ENCODE data around the gene ARNT2. TPM values are rescaled to one million over a fixed set of nuclear protein-coding genes. Genes with fewer than 3 reads are reported as not detected.

ARNT2 gene
- total RNA-seq, 1 experiment from 2014 or later, result 16.8 TPM

GRCh38 chr15:80415358-80415670, 11.1 kb downstream of the ARNT2 start:
- no peak overlapping the region for H3K4me3 ChIP-seq (ENCODE audit: low read depth in 2 of 2, low read length in 2 of 2)
- CTCF ChIA-PET, result no interaction called here
- H3K36me3 ChIP-seq (ENCODE audit: control insufficient read depth, insufficient read depth, low read length), result no peaks in the 10 kb centered on the region
- H3K4me1 ChIP-seq (ENCODE audit: control insufficient read depth, insufficient read depth, low read length), result peaks cover 11% of the 10 kb centered on the region
- no TSS peak for BruUV-seq (replicated peaks)
- no peak for DNase-seq (ENCODE audit: low read depth, low spot score)
- no peak overlapping the region for H3K27ac ChIP-seq (ENCODE audit: low read length)
- H3K9me3 ChIP-seq (ENCODE audit: control insufficient read depth, insufficient read depth, low read depth, low read length), result no peaks in the 10 kb centered on the region
- intact Hi-C loops (cut with micrococcal nuclease; ENCODE audit: unreplicated experiment), result no loop called here
- ATAC-seq, result no peak
- POLR2A ChIA-PET, result no interaction called here
- in situ Hi-C loops (cut with HindIII; ENCODE audit: low pct_unique_long_range_greater_than_20kb, low sequenced_read_pairs), result no loop called here
- peaks cover 3% of the 10 kb centered on the region; the same call in 1 of the 2 replicates for H3K27me3 ChIP-seq (ENCODE audit: control insufficient read depth, insufficient read depth, low read length)
- no peak for TF ChIP-seq CTCF (IDR thresholded peaks at IDR 0.05)
- no peak for TF ChIP-seq TCF7L2 (IDR thresholded peaks at IDR 0.05; ENCODE audit: low read depth, low read length)

GRCh38 chr15:80416702-80417101, 12.5 kb downstream of the ARNT2 start:
- CTCF ChIA-PET, result no interaction called here
- H3K27ac ChIP-seq (ENCODE audit: low read length), result no peak overlapping the region
- in situ Hi-C loops (cut with HindIII; ENCODE audit: low pct_unique_long_range_greater_than_20kb, low sequenced_read_pairs), result no loop called here
- intact Hi-C loops (cut with micrococcal nuclease; ENCODE audit: unreplicated experiment), result no loop called here
- DNase-seq (ENCODE audit: low read depth, low spot score) (no peak), ATAC-seq (no peak)
- BruUV-seq (replicated peaks), result no TSS peak
- H3K4me3 ChIP-seq (ENCODE audit: low read depth in 2 of 2, low read length in 2 of 2), result no peak overlapping the region
- no peak for TF ChIP-seq TCF7L2 (IDR thresholded peaks at IDR 0.05; ENCODE audit: low read depth, low read length)
- TF ChIP-seq CTCF (IDR thresholded peaks at IDR 0.05), result no peak
- TF ChIP-seq POLR2AphosphoS5 (IDR thresholded peaks at IDR 0.05; ENCODE audit: low read depth, low read length), result no peak
- no peak for TF ChIP-seq SIN3A (IDR thresholded peaks at IDR 0.05; ENCODE audit: borderline replicate concordance, insufficient read depth, low read depth, low read length)
- TF ChIP-seq REST (IDR thresholded peaks at IDR 0.05; ENCODE audit: insufficient read depth in 1 of 2, low read depth in 2 of 2, low read length in 1 of 2), result no peak
- peaks cover 11% of the 10 kb centered on the region for H3K4me1 ChIP-seq (ENCODE audit: control insufficient read depth, insufficient read depth, low read length)
- no peaks in the 10 kb centered on the region for H3K36me3 ChIP-seq (ENCODE audit: control insufficient read depth, insufficient read depth, low read length)
- H3K27me3 ChIP-seq (ENCODE audit: control insufficient read depth, insufficient read depth, low read length), result peaks cover 3% of the 10 kb centered on the region; the same call in 1 of the 2 replicates
- POLR2A ChIA-PET, result no interaction called here
- H3K9me3 ChIP-seq (ENCODE audit: control insufficient read depth, insufficient read depth, low read depth, low read length), result no peaks in the 10 kb centered on the region
